Activated gamma-delta T cell (primary cell): ENCODE measurements around the gene PDXDC1.
A peak's percentile ranks its signal among the peaks of the same experiment; 100 is the strongest.
"Not testable (repeated sequence)": the region's sequence is repeated elsewhere in the genome, so short reads cannot be mapped to it uniquely, and the experiment has no call there.

Experiments
- DNase-seq: peaks from one replicate; lab custom pipeline; 2025; lab: John Stamatoyannopoulos, UW

PDXDC1 gene

GRCh38 chr16:14974331-14974655 lies 533 bp upstream of the PDXDC1 start:
- not testable (repeated sequence) for DNase-seq

DNA sequence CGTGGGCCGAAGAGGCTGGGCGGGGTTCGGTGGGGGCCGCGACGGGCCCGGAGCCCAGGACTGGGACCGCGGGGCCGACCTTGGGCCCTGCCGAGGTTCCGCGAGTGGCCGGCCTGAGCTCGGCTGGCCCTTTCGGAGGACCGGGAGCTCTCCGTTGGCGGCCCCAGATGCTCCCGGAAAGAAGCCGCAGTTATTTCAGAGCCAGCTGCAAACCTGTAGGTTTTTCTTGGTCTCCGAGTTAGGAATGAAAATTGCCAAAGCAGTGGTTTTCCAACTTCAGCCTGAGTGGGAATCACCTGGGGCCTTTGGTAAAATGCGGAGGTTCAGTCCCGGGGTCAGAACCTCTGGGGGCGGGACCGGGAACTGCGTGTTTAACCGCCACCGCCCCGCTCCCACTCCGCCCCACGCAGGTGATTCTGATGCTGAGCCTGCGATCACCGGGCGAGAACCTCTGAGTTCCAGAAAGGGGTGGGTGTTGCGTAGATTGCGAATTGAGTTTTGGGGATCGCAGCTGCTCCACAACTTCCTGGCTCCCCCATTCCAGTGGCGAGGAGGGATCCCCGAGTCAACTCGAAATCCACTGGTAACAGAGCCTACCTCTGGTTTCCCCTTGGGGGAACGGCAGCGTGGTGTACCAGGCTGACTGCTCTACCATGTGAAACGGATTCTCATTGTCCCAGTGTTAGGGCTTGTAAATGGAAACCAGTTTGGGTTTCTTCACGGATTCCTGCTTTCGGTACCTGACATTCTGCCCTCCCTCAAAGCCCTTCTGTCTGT lies 780 bp downstream of the PDXDC1 start:
- DNase-seq = peak; percentile 40

- DNase-seq = not testable (repeated sequence)
Observed at GRCh38 chr16:14976971-14977736, 2.3 kb downstream of the PDXDC1 start.

GRCh38 chr16:14978281-14978680 lies 3.5 kb downstream of the PDXDC1 start:
- not testable (repeated sequence) for DNase-seq

GRCh38 chr16:14978908-14979307 lies 4.1 kb downstream of the PDXDC1 start:
- not testable (repeated sequence) for DNase-seq

- not testable (repeated sequence) for DNase-seq
Observed at GRCh38 chr16:14981234-14981633, 6.4 kb downstream of the PDXDC1 start.

DNA sequence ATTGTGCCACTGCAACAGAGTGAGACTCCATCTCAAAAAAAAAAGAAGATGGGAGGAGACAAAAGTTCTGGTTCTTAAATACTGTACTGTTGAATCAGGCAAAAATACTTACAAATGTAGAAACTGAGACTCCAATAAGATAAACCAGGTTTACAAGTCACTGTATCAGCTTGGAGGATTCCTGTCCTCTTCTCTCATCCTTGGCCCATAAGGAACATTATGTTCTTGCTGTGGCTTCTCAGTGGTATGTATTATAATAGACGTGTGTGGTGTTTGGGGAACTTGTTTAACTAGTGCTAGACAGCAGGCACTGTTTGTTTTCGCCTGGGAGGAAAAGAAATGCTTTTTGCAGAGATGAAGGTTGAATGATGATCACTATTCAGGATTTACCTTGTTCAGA lies 7.7 kb downstream of the PDXDC1 start:
- not testable (repeated sequence) for DNase-seq

DNA sequence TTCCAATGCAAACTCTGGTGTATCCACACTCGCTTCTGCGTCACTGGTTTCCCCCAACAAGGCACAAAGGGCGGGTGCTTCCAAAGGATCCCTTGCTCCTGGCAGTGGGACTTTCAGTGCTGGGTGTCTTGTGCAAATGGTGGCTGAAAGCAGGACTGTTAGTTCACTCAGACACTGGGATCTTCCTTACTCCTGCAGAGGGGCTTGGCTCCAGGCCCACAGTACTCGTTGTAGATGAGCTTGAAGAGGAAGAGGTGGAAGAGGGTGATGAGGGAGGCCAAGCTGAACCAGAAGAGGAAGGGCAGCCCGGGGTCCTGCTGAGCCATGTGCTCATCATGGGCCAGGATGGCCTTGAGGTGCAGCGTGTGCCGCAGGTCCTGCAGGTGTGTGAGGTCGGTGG lies 13.3 kb downstream of the PDXDC1 start:
- not testable (repeated sequence) for DNase-seq

- not testable (repeated sequence) for DNase-seq
Observed at GRCh38 chr16:14988661-14989191, 13.9 kb downstream of the PDXDC1 start.

GRCh38 chr16:14989291-14990281 lies 14.8 kb downstream of the PDXDC1 start:
- DNase-seq = not testable (repeated sequence)

DNA sequence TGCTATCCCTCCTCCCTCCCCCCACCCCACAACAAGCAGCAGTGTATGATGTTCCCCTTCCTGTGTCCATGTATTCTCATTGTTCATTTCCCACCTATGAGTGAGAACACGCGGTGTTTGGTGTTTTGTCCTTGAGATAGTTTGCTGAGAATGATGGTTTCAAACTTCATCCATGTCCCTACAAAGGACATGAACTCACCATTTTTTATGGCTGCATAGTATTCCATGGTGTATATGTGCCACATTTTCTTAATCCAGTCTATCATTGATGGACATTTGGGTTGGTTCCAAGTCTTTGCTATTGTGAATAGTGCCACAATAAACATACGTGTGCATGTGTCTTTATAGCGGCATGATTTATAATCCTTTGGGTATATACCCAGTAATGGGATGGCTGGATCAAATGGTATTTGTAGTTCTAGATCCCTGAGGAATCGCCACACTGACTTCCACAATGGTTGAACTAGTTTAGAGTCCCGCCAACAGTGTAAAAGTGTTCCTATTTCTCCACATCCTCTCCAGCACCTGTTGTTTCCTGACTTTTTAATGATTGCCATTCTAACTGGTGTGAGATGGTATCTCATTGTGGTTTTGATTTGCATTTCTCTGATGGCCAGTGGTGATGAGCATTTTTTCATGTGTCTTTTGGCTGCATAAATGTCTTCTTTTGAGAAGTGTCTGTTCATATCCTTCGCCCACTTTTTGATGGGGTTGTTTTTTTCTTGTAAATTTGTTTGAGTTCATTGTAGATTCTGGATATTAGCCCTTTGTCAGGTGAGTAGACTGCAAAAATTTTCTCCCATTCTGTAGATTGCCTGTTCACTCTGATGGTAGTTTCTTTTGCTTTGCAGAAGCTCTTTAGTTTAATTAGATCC lies 18.7 kb downstream of the PDXDC1 start:
- not testable (repeated sequence) for DNase-seq

DNA sequence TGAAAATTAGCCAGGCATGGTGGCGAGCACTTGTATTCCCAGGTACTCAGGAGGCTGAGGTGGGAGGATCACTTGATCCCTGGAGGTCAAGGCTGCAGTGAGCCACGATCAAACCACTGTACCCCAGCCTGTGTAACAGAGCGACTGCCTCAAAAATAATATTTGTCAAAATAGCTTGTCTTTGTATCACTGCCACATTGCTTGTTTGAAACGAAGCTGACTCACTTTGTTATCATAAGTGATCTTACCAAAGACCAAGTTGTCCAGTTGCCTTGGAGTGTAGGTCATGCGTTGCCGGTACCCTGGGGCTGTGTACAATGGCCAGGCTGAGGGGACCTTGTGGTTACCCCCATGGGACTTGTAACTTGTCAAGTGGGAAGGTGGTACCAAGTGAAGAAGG lies 21.9 kb downstream of the PDXDC1 start:
- DNase-seq = not testable (repeated sequence)

DNA sequence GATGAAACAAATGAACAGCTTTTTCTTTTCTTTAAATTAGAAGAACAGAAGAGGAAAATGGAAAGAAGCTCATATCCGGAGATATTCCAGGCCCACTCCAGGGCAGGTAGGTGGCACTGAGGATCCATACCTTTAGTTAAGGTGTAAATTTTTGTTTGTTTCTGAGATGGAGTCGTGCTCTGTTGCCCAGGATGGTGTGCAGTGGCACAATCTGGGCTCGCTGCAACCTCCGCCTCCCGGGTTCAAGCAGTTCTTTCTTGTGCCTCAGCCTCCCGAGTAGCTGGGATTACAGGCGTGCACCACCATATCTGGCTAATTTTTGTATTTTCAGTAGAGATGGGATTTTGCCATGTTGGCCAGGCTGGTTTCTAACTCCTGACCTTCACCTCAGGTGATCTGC lies 23.5 kb downstream of the PDXDC1 start:
- not testable (repeated sequence) for DNase-seq

- not testable (repeated sequence) for DNase-seq
Observed at GRCh38 chr16:14999845-15000244, 25.0 kb downstream of the PDXDC1 start.

- DNase-seq = not testable (repeated sequence)
Observed at GRCh38 chr16:15002448-15002847, 27.6 kb downstream of the PDXDC1 start.

GRCh38 chr16:15005357-15006132 lies 30.7 kb downstream of the PDXDC1 start:
- DNase-seq = not testable (repeated sequence)

DNA sequence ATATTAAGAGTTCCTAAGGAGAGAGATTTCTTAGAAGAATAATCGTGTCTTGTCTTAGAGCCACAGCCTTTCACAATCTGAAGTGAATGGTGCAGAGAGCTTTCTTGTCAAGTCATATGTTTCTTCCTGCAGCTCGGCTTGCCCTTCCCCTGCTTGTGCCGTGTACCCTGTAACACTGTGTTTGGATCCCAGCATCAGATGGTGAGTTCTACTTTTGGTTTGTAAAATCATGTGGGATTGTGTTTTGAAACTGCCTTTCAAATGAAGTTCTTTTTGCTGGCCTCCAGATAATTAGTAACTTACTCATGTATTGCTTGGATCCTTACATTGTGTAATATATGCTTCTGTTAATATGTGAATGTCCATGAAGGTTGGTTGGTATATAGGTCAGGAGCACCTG lies 33.8 kb downstream of the PDXDC1 start:
- DNase-seq = not testable (repeated sequence)

- not testable (repeated sequence) for DNase-seq
Observed at GRCh38 chr16:15012941-15013340, 38.1 kb downstream of the PDXDC1 start.

DNA sequence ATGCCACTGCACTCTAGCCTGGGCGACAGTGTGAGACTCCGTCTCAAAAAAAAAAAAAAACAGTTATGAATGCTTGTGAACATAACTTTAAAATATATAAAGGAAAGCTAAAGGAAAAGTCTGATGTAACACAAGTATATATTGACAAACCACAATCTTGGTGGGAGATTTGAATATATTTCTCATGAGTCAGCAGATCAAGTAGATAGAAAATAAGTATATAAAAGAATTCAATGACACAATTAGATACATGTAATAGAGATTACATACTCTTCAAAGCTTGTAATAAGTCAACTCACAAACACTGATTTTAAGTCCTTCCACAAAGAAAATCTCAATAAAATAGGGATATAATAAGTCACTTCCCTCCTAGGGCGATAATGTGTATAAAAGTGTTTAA lies 40.8 kb downstream of the PDXDC1 start:
- DNase-seq = not testable (repeated sequence)

DNA sequence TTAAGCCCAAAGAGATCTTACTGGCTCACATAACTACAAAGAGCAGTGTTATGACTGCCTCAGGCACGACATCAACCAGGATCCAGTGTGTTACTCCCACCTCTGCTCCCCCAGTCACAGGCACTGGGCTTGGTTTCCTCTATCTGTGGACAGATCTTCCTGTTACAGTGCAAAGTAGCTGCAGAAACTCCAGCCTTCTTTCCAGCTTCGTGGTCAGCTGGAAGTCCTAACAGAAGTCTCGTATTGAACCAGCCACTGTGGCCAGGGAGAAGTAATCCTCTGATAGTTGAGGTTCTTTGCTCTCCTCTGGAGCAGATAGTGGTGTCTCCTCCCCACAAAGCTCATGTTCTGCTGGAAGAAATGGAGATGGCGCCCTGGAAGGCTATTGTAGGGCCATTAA lies 41.5 kb downstream of the PDXDC1 start:
- DNase-seq = not testable (repeated sequence)
